ENCODE results near the gene LDLR. TPM values are rescaled to one million over a fixed set of nuclear protein-coding genes. Genes with fewer than 3 reads are reported as not detected.
A peak's percentile ranks its signal among the peaks of the same experiment; 100 is the strongest.

The LDLR gene
- polyA plus RNA-seq, 2 of the 4 experiments (the other 2 are of a cell fraction) = 29.2 to 55.8 TPM

DNA sequence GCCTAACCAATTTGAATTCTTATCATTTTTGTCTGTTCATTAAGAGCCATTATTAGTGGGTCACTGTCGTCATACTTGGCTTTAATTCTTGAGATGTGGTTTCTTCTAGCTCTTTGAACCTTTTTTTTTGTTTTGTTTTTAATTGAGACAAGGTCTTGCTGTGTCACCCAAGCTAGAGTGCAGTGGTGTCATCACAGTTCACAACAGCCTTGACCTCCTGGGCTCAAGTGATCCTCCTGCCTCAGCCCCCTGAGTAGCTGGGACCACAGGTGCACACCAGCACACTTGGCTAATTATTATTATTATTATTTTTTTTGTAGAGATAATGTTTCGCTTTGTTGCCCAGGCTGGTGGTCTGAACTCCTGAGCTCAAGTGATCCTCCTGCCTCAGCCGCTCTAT is 25.8 kb upstream of the LDLR start:
- Histone ChIP-seq H3K4me1 (peaks cover 7% of the 10 kb centered on the region; the same call in 1 of the 3 replicates), H3K4me3 (no peak overlapping the region), H3K4me2 (no peak overlapping the region), H3K27ac (no peak overlapping the region), H3K9me3 (no peaks in the 10 kb centered on the region)
- ATAC-seq (no peak), FAIRE-seq (no peak), DNase-seq (ENCODE audit: low read depth in 1 of 2, low spot score in 1 of 2) (no peak)
- ChIA-PET POLR2A (interaction anchor here (1.1 kb wide), 1 partner anchor 26 kb away, joined by 3 read pairs; no protein-coding TSS in a partner anchor), CTCF (interaction anchor here (0.6 to 1.8 kb wide), 3 partner anchors 28 to 88 kb away, joined by 3 to 7 read pairs (median 5); no protein-coding TSS in a partner anchor)
- TF ChIP-seq POLR2A (IDR thresholded peaks at IDR 0.05; ENCODE audit: low read length) = no peak
- TF ChIP-seq FOSB (CRISPR knock-in tag; IDR thresholded peaks at IDR 0.05) = no peak
- no peak for TF ChIP-seq CBX8 (IDR thresholded peaks at IDR 0.05)
- TF ChIP-seq SMC3 (IDR thresholded peaks at IDR 0.05) = no peak
- TF ChIP-seq JUNB (IDR thresholded peaks at IDR 0.05) = no peak
- TF ChIP-seq SREBF2 (IDR thresholded peaks at IDR 0.05) = no peak
- no peak for TF ChIP-seq EHF (CRISPR knock-in tag; IDR thresholded peaks at IDR 0.05)
- TF ChIP-seq, protein P1, sequence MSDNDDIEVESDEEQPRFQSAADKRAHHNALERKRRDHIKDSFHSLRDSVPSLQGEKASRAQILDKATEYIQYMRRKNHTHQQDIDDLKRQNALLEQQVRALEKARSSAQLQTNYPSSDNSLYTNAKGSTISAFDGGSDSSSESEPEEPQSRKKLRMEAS (IDR thresholded peaks at IDR 0.05) = no peak
- TF ChIP-seq CHD4 (IDR thresholded peaks at IDR 0.05; ENCODE audit: borderline replicate concordance) = no peak
- TF ChIP-seq ZSCAN20 (CRISPR knock-in tag; IDR thresholded peaks at IDR 0.05) = no peak
- no peak for TF ChIP-seq HDAC2 (IDR thresholded peaks at IDR 0.05)
- no peak for TF ChIP-seq RCOR1 (IDR thresholded peaks at IDR 0.05; ENCODE audit: low read depth, low read length)
- no peak for TF ChIP-seq NPAS2 (CRISPR knock-in tag; IDR thresholded peaks at IDR 0.05; ENCODE audit: borderline replicate concordance)
- no peak for TF ChIP-seq FOXS1 (CRISPR knock-in tag; IDR thresholded peaks at IDR 0.05)
- no peak for TF ChIP-seq RAD21 (conservative IDR thresholded peaks at IDR 0.05 in 1 of 2, IDR thresholded peaks at IDR 0.05 in 1 of 2)
- TF ChIP-seq, protein P2, sequence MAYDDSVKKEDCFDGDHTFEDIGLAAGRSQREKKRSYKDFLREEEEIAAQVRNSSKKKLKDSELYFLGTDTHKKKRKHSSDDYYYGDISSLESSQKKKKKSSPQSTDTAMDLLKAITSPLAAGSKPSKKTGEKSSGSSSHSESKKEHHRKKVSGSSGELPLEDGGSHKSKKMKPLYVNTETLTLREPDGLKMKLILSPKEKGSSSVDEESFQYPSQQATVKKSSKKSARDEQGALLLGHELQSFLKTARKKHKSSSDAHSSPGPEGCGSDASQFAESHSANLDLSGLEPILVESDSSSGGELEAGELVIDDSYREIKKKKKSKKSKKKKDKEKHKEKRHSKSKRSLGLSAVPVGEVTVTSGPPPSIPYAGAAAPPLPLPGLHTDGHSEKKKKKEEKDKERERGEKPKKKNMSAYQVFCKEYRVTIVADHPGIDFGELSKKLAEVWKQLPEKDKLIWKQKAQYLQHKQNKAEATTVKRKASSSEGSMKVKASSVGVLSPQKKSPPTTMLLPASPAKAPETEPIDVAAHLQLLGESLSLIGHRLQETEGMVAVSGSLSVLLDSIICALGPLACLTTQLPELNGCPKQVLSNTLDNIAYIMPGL (CRISPR knock-in tag; IDR thresholded peaks at IDR 0.05; ENCODE audit: borderline replicate concordance) = no peak
- WGBS (ENCODE audit: missing lambda C conversion rate) = 94% methylated on average over 3 of the region's 3 CpGs

DNA sequence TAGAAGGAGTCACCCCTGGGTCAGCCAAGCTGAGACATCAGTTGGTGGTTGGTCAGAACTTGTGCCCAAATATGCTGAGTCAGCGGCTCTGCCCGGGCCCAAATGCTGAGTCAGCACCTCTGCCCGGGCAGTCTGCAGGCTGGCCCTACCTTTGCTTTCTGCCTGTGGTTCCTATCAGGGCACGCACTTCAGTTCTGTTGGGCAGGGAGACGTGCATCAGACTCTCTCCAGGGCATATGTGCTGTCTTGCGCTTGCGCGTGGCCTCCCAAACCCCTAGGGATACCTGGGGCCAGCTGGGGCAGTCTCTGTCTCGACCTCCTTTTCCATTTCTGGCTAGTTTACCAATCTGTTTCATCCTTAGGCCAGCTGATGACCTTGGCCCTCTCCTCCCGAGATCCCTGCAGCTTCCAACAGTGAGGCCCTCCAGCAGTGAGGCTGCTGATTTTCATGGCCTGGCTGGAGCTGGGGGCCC is 24.4 kb upstream of the LDLR start:
- ATAC-seq (peak in 1 of 2 experiments; percentile 30; a peak in 2 of 6 replicates), FAIRE-seq (no peak), DNase-seq (ENCODE audit: low read depth in 1 of 2, low spot score in 1 of 2) (peak; percentile 27 to 35)
- H3K9me3 ChIP-seq = no peaks in the 10 kb centered on the region
- H3K27ac ChIP-seq = peak overlapping the region; percentile 33 to 61; a peak in 4 of 6 replicates
- H3K4me3 ChIP-seq = no peak overlapping the region
- ChIA-PET CTCF (no interaction called here), POLR2A (no interaction called here)
- TF ChIP-seq FOSL2 (IDR thresholded peaks at IDR 0.05) (no peak), FOSL2 (CRISPR knock-in tag; IDR thresholded peaks at IDR 0.05) (peak; percentile 25; the same call in 1 of the 2 replicates), JUNB (IDR thresholded peaks at IDR 0.05) (no peak), MAFK (IDR thresholded peaks at IDR 0.05; ENCODE audit: partially characterized antibody) (peak; percentile 100)
- H3K4me2 ChIP-seq = no peak overlapping the region
- peaks cover 7% of the 10 kb centered on the region; the same call in 1 of the 3 replicates for H3K4me1 ChIP-seq
- WGBS (ENCODE audit: missing lambda C conversion rate) = 61% methylated on average over 10 of the region's 10 CpGs

DNA sequence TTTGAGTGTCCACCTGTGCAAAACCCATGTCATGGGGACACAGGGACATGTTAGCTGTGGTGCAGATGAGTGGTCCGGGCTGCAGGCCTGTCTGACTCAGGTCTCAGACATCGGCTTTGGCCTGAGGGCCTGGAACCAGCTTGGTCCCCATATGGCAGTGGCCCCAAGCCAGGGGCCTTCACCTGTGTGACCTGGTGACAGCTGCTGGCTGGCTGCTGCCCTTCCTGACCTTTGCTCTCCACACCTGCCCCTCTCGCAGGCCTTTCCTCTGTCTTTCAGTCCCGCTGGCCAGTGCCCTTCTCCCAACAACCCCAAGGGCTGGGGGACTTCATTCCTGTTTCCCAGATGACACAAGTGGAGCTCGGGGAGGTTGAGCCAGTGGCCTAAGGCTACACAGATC is 22.9 kb upstream of the LDLR start:
- FAIRE-seq (no peak), DNase-seq (ENCODE audit: low read depth in 1 of 2, low spot score in 1 of 2) (no peak), ATAC-seq (no peak)
- H3K9me3 ChIP-seq = no peaks in the 10 kb centered on the region
- 96% methylated on average over 5 of the region's 5 CpGs for WGBS (ENCODE audit: missing lambda C conversion rate)
- ChIA-PET CTCF (interaction anchor here (0.7 to 0.8 kb wide), 3 partner anchors 28 to 130 kb away, joined by 3 to 5 read pairs (median 3); no protein-coding TSS in a partner anchor), POLR2A (no interaction called here)
- H3K4me1 ChIP-seq = peaks cover 7% of the 10 kb centered on the region; the same call in 1 of the 3 replicates
- H3K4me2 ChIP-seq = no peak overlapping the region
- TF ChIP-seq KDM5A (IDR thresholded peaks at IDR 0.05) (no peak), TFCP2L1 (CRISPR knock-in tag; IDR thresholded peaks at IDR 0.05) (no peak), EHF (CRISPR knock-in tag; IDR thresholded peaks at IDR 0.05) (no peak), CBX8 (IDR thresholded peaks at IDR 0.05) (no peak), RAD21 (conservative IDR thresholded peaks at IDR 0.05 in 1 of 2, IDR thresholded peaks at IDR 0.05 in 1 of 2) (no peak), FOSL2 (IDR thresholded peaks at IDR 0.05) (no peak), FOSL2 (CRISPR knock-in tag; IDR thresholded peaks at IDR 0.05) (no peak), MAFK (IDR thresholded peaks at IDR 0.05; ENCODE audit: partially characterized antibody) (no peak), BHLHE40 (IDR thresholded peaks at IDR 0.05; ENCODE audit: low read depth, low read length) (no peak), SMC3 (IDR thresholded peaks at IDR 0.05) (no peak)
- TF ChIP-seq, protein P2 (CRISPR knock-in tag; IDR thresholded peaks at IDR 0.05; ENCODE audit: borderline replicate concordance) = no peak
- H3K4me3 ChIP-seq = no peak overlapping the region
- H3K27ac ChIP-seq = no peak overlapping the region
